HepG2 (cell line): Measurements from ENCODE around the gene NDUFC1. TPM values are rescaled to one million over a fixed set of nuclear protein-coding genes. Genes with fewer than 3 reads are reported as not detected.

Experiments used
- CEBPB ChIP-seq: IDR thresholded peaks from 2 replicates; pipeline ENCODE4 v1.6.1; 2011; ENCODE audit warnings: low read depth, low read length, improper control_type of control experiment, borderline replicate concordance
- E2F1 ChIP-seq: sonication (generic); formaldehyde crosslinking; IDR thresholded peaks from 2 replicates; pipeline ENCODE4 v1.5.0; 2020; ENCODE audit warnings: missing genetic modification reagents
- FOSL2 ChIP-seq: sonication (generic); formaldehyde crosslinking; IDR thresholded peaks from 2 replicates; pipeline ENCODE4 v1.4.0; 2020; ENCODE audit warnings: missing genetic modification reagents
- GLMP ChIP-seq: sonication (generic); formaldehyde crosslinking; IDR thresholded peaks from 2 replicates; pipeline ENCODE4 v1.9.0; 2021; ENCODE audit warnings: missing genetic modification reagents, mild to moderate bottlenecking, borderline replicate concordance
- KMT2B ChIP-seq: IDR thresholded peaks from 2 replicates; pipeline ENCODE4 v1.6.1; 2016; ENCODE audit warnings: missing genetic modification reagents, missing compliant biosample characterization
- PRPF4 ChIP-seq: fragments of 200-400 bp; formaldehyde crosslinking; IDR thresholded peaks from 2 replicates; pipeline ENCODE4 v1.6.1; 2016; ENCODE audit warnings: low read length, low read depth; ENCODE audit not compliant: poor library complexity, severe bottlenecking
- SYNCRIP ChIP-seq: fragments of 200-400 bp; formaldehyde crosslinking; IDR thresholded peaks from 2 replicates; pipeline ENCODE4 v1.6.1; 2018; ENCODE audit warnings: mild to moderate bottlenecking, low read depth, low read length; ENCODE audit not compliant: insufficient read depth
- THAP11 ChIP-seq: IDR thresholded peaks from 2 replicates; pipeline ENCODE4 v1.6.1; 2016; ENCODE audit warnings: missing biosample characterization, missing genetic modification reagents
- ZNF430 ChIP-seq: sonication (generic); formaldehyde crosslinking; IDR thresholded peaks from 2 replicates; pipeline ENCODE4 v1.9.0; 2021; ENCODE audit warnings: mild to moderate bottlenecking, missing genetic modification reagents
- ZNF768 ChIP-seq: sonication (generic); formaldehyde crosslinking; IDR thresholded peaks from 2 replicates; pipeline ENCODE4 v1.4.0; 2020; ENCODE audit warnings: missing genetic modification reagents
- polyA plus RNA-seq, 8 experiments: library from polyadenylated mRNA; depleted of rRNA in 3 of 8; stranded (reverse) in 7 of 8; unstranded in 1 of 8; fragments of >200 nt; fragmentation: Illumina TruSeq in 4 of 8; extraction: Trizol in 4 of 8; gene quantifications; 2 replicates each; pipeline versions ENCODE4 v1.2.1 to v1.2.3, GENCODE V29; 2011 to 2016; ENCODE audit warnings: low read depth in 4 of 8, missing spikeins in 1 of 8, mixed read lengths in 1 of 8; ENCODE audit not compliant: insufficient read depth in 1 of 8
- total RNA-seq, 5 experiments: library from RNA; depleted of rRNA; stranded (reverse); fragments of >200 nt; fragmentation: Illumina TruSeq; extraction: Trizol; gene quantifications; 2 replicates each; pipeline ENCODE4 v1.2.3, GENCODE V29; 2016; ENCODE audit warnings: low read depth in 1 of 5
- TF ChIP-seq, protein P1 (sequence below): sonication (generic); formaldehyde crosslinking; IDR thresholded peaks from one replicate; pipeline ENCODE4 v1.5.1; 2020; ENCODE audit warnings: mild to moderate bottlenecking, missing genetic modification reagents; ENCODE audit errors: not compliant biosample characterization
- TF ChIP-seq, protein P2 (sequence below), 2 experiments: sonication (generic) in 1 of 2; formaldehyde crosslinking in 1 of 2; IDR thresholded peaks; 2 replicates each; pipeline versions ENCODE4 v1.4.0 to v1.6.1; 2016 to 2020; ENCODE audit warnings: borderline replicate concordance in 1 of 2, low read depth in 1 of 2, mild to moderate bottlenecking in 1 of 2, missing genetic modification reagents in 1 of 2

The NDUFC1 gene
- total and polyA plus RNA-seq, 2 of the 13 experiments (the other 11 are each of a cell fraction or from before 2014, with no cell fraction given) = 43.4 to 96.4 TPM

DNA sequence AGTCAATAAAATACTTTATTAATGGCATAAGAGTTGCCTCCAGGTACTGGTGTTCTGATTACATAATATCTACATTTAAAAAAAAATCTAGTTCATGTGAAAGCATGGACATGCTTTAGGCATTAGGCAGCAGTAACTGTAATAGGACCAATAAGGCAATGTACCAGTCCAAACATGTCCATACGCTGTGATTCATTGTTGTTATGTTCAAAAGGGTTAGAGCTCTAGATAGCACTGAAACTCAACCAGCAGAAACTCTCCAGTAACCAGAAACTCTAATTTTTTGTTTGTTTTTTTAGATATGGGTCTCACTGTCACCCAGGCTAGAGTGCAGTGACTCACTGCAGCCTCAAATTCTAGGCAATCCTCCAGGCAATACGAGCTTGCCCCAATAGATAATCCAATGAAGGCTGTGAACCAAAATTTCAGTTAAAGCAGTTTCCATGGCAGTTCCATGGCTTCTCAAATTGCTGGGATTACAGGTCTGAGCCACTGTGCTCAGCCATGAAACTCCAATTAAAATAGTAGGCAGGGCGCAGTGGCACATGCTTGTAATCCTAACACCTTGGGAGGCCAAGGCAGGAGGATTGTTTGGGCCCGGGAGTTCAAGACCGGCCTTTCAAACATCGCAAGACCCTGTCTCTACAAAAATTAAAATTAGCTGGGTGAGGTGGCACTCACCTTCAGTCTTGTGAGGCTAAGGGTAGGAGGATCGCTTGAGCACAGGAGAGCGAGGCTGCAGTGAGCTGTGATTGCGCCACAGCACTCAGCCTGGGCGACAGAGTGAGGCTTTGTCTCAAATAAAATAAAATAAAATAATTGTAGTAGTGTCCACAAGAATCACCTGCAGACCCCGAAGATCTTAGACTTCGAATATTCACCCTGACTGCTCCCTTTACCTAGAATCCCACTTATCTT, 58.6 kb downstream of the NDUFC1 start (continued):
- TF ChIP-seq, protein P1, sequence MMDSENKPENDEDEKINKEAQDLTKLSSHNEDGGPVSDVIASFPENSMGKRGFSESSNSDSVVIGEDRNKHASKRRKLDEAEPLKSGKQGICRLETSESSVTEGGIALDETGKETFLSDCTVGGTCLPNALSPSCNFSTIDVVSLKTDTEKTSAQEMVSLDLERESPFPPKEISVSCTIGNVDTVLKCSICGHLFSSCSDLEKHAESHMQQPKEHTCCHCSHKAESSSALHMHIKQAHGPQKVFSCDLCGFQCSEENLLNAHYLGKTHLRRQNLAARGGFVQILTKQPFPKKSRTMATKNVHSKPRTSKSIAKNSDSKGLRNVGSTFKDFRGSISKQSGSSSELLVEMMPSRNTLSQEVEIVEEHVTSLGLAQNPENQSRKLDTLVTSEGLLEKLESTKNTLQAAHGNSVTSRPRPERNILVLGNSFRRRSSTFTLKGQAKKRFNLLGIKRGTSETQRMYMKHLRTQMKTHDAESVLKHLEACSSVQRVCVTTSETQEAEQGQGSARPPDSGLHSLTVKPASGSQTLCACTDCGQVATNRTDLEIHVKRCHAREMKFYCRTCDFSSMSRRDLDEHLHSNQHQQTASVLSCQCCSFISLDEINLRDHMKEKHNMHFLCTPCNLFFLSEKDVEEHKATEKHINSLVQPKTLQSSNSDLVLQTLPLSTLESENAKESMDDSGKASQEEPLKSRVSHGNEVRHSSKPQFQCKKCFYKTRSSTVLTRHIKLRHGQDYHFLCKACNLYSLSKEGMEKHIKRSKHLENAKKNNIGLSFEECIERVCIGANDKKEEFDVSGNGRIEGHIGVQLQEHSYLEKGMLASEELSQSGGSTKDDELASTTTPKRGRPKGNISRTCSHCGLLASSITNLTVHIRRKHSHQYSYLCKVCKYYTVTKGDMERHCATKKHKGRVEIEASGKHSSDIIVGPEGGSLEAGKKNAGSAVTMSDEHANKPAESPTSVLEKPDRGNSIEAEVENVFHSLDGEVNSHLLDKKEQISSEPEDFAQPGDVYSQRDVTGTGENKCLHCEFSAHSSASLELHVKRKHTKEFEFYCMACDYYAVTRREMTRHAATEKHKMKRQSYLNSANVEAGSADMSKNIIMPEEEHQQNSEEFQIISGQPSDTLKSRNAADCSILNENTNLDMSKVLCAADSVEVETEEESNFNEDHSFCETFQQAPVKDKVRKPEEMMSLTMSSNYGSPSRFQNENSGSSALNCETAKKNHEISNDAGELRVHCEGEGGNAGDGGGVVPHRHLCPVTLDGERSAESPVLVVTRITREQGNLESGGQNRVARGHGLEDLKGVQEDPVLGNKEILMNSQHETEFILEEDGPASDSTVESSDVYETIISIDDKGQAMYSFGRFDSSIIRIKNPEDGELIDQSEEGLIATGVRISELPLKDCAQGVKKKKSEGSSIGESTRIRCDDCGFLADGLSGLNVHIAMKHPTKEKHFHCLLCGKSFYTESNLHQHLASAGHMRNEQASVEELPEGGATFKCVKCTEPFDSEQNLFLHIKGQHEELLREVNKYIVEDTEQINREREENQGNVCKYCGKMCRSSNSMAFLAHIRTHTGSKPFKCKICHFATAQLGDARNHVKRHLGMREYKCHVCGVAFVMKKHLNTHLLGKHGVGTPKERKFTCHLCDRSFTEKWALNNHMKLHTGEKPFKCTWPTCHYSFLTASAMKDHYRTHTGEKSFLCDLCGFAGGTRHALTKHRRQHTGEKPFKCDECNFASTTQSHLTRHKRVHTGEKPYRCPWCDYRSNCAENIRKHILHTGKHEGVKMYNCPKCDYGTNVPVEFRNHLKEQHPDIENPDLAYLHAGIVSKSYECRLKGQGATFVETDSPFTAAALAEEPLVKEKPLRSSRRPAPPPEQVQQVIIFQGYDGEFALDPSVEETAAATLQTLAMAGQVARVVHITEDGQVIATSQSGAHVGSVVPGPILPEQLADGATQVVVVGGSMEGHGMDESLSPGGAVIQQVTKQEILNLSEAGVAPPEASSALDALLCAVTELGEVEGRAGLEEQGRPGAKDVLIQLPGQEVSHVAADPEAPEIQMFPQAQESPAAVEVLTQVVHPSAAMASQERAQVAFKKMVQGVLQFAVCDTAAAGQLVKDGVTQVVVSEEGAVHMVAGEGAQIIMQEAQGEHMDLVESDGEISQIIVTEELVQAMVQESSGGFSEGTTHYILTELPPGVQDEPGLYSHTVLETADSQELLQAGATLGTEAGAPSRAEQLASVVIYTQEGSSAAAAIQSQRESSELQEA (CRISPR knock-in tag) = no peak
- no peak for TF ChIP-seq KMT2B (CRISPR knock-in tag)
- TF ChIP-seq E2F1 (CRISPR knock-in tag) = no peak
- peak; percentile 83 for TF ChIP-seq ZNF768 (CRISPR knock-in tag)
- TF ChIP-seq, protein P2, sequence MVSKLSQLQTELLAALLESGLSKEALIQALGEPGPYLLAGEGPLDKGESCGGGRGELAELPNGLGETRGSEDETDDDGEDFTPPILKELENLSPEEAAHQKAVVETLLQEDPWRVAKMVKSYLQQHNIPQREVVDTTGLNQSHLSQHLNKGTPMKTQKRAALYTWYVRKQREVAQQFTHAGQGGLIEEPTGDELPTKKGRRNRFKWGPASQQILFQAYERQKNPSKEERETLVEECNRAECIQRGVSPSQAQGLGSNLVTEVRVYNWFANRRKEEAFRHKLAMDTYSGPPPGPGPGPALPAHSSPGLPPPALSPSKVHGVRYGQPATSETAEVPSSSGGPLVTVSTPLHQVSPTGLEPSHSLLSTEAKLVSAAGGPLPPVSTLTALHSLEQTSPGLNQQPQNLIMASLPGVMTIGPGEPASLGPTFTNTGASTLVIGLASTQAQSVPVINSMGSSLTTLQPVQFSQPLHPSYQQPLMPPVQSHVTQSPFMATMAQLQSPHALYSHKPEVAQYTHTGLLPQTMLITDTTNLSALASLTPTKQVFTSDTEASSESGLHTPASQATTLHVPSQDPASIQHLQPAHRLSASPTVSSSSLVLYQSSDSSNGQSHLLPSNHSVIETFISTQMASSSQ (IDR thresholded peaks at IDR 0.05; ENCODE audit: low read depth) = no peak
- TF ChIP-seq, protein P2 (CRISPR knock-in tag; IDR thresholded peaks at IDR 0.05; ENCODE audit: borderline replicate concordance) = no peak
- no peak for TF ChIP-seq PRPF4
- no peak for TF ChIP-seq SYNCRIP
- no peak for TF ChIP-seq ZNF430
- peak; percentile 53; the same call in 1 of the 2 replicates for TF ChIP-seq CEBPB
- no peak for TF ChIP-seq THAP11 (CRISPR knock-in tag)
- no peak for TF ChIP-seq GLMP (CRISPR knock-in tag)
- TF ChIP-seq FOSL2 (CRISPR knock-in tag) = peak; percentile 46; the same call in 1 of the 2 replicates
